Large intestine (tissue), 3 donors: ENCODE results near the gene USP13. TPM values are rescaled to one million over a fixed set of nuclear protein-coding genes. Genes with fewer than 3 reads are reported as not detected.

ENCODE experiments used
- DNase-seq, 2 donors: peaks; one replicate each; pipeline versions ENCODE4 v3.0.0 to v3.0.0-alpha.2; 2013
- H3K27ac ChIP-seq: one replicate; pipeline ENCODE4 v1.5.1; 2013; ENCODE audit warnings: low read length
- H3K27me3 ChIP-seq: 2 replicates; pipeline ENCODE4 v1.6.1; 2013; ENCODE audit warnings: low read length; ENCODE audit not compliant: control insufficient read depth, insufficient read depth
- H3K36me3 ChIP-seq: 2 replicates; pipeline ENCODE4 v1.6.1; 2013; ENCODE audit warnings: low read length; ENCODE audit not compliant: control insufficient read depth, insufficient read depth
- H3K4me1 ChIP-seq: one replicate; pipeline ENCODE4 v1.6.1; 2013; ENCODE audit warnings: low read length; ENCODE audit not compliant: control insufficient read depth, insufficient read depth
- H3K4me3 ChIP-seq: one replicate; pipeline ENCODE4 v1.5.1; 2013; ENCODE audit warnings: low read length
- H3K9me3 ChIP-seq: one replicate; pipeline ENCODE4 v1.6.1; 2013; ENCODE audit warnings: mild to moderate bottlenecking, low read depth, low read length, moderate library complexity; ENCODE audit not compliant: control insufficient read depth
- WGBS: methylation state at CpG from one replicate; pipeline ENCODE4 v1.1.5; 2013; ENCODE audit warnings: low lambda C conversion rate; ENCODE audit not compliant: insufficient coverage; 5-methylcytosine and 5-hydroxymethylcytosine counted together
- polyA plus RNA-seq: library from polyadenylated mRNA; unstranded; fragments of 120-200 nt; gene quantifications from one replicate; pipeline ENCODE4 v1.2.1, GENCODE V29; 2013

USP13 gene
- polyA plus RNA-seq, 1 donor = 4.7 TPM

GRCh38 chr3:179812096-179812382, 159.2 kb downstream of the USP13 start:
- H3K9me3 ChIP-seq = no peaks in the 10 kb centered on the region
- 80% methylated on average over 3 of the region's 3 CpGs for WGBS
- no peak overlapping the region for H3K27ac ChIP-seq
- no peaks in the 10 kb centered on the region for H3K36me3 ChIP-seq
- no peak overlapping the region for H3K4me3 ChIP-seq
- no peaks in the 10 kb centered on the region for H3K27me3 ChIP-seq
- H3K4me1 ChIP-seq = no peaks in the 10 kb centered on the region
- no peak for DNase-seq

GRCh38 chr3:179819379-179819778, 166.5 kb downstream of the USP13 start:
- WGBS = 100% methylated on average over 3 of the region's 3 CpGs
- H3K27ac ChIP-seq = no peak overlapping the region
- no peak for DNase-seq

DNA sequence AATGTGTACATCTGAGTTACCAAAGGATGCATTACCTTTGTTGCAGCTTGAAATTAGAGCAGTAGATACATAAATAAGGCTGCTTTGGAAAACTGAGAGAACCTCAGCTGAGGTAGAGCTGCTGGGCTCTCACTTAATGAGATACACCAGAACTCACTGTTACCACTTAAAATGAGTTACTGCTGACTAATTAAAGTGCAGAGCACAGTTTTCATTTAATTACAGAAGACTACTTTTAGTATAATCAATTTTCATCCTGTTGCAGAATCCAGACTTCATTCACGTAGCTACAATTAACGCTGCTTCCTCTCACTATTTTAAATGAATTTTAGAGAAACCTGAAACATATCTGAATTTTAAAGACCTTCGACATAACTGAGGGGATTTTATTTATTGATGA, 169.5 kb downstream of the USP13 start:
- Histone ChIP-seq H3K4me1 (no peaks in the 10 kb centered on the region), H3K4me3 (no peak overlapping the region), H3K36me3 (no peaks in the 10 kb centered on the region), H3K27ac (no peak overlapping the region), H3K9me3 (no peaks in the 10 kb centered on the region), H3K27me3 (peaks cover 3% of the 10 kb centered on the region)
- 100% methylated on average over 3 of the region's 3 CpGs for WGBS
- DNase-seq = no peak

More at GRCh38 chr3:179819379-179819778, 166.5 kb downstream of the USP13 start:
- H3K4me1 ChIP-seq = no peaks in the 10 kb centered on the region
- peaks cover 3% of the 10 kb centered on the region for H3K27me3 ChIP-seq
- H3K4me3 ChIP-seq = no peak overlapping the region
- no peaks in the 10 kb centered on the region for H3K9me3 ChIP-seq
- H3K36me3 ChIP-seq = no peaks in the 10 kb centered on the region

DNA sequence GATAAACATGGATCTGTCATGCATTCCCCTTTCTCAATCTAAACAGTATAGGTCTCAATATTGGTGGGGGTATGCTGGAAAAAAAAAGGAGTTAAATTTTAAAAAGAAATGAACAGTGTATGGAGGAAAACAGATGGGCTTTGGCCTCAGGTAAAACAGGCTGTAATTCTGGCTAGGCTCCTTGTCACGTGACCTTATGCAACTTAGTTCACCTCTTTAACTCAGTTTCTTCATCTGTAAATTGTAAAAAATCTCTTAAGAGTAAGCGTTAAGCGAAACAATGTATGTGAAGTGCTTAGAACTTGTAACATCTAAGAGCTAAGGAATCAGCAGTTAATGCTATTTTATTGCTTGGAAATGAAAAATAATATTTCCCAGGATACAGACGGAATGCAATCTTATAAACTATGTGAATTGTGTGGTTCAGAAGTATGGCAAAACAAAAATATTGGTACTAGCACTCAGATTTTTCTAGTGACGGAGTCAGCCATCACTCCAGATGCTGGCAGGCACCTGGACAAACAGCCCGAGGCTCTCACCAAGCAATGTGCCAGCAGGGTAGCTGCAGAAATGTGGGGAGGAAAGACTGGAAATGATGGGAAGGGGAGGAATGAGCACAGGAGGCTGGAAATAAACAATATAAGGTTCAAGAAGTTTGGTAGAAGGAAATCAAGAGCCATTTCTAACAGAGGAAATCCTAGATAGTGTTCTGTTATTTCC, 172.8 kb downstream of the USP13 start:
- Histone ChIP-seq H3K4me1 (no peaks in the 10 kb centered on the region), H3K36me3 (no peaks in the 10 kb centered on the region), H3K4me3 (no peak overlapping the region), H3K9me3 (no peaks in the 10 kb centered on the region), H3K27me3 (no peaks in the 10 kb centered on the region), H3K27ac (no peak overlapping the region)
- no peak for DNase-seq
- WGBS = 94% methylated on average over 3 of the region's 6 CpGs

DNA sequence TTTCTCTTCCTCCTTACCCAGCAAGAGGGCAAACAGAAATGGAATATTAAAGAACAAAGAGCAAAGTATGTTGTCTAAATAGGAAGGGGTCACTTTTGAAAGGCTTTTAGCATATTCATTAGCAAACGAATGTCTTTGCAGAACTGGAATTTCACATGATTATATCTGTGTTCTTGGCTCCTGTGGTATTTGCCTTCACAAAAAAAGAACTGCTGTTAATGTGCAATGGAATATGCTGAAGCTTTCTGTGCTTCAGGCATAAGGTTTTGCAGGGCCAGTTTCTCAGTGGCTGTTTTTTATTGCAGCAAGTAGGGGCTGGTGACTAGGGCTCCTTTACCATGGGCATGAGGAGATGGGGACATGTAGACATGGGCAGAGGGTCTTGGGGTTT, 173.4 kb downstream of the USP13 start:
- Histone ChIP-seq H3K27ac (no peak overlapping the region), H3K4me3 (no peak overlapping the region), H3K36me3 (no peaks in the 10 kb centered on the region), H3K9me3 (no peaks in the 10 kb centered on the region), H3K27me3 (no peaks in the 10 kb centered on the region), H3K4me1 (no peaks in the 10 kb centered on the region)
- no peak for DNase-seq
- WGBS = no CpG with 5 or more reads among the region's 1 CpG

DNA sequence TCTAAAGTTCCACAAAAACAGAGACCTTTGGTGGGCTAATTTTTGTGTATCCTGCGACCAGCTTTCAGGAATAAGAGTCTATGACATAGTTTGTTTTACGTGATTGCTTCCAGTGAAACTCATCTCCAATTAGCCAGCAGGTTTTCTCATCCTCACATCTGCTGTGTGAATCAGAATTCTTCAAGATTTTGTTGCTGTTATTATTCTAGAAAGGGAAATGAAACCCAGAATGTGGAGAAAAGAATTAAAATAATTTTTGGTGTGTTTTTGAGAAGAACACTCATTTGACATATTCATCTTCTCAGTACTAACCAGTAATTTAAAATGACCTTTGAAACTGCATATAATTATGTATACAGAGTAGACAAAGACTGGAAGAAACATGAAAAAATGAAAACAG, 175.9 kb downstream of the USP13 start:
- DNase-seq = no peak
- no peak overlapping the region for H3K27ac ChIP-seq
- no peaks in the 10 kb centered on the region for H3K4me1 ChIP-seq
- H3K9me3 ChIP-seq = no peaks in the 10 kb centered on the region
- no peaks in the 10 kb centered on the region for H3K36me3 ChIP-seq
- 100% methylated on average over 1 of the region's 2 CpGs for WGBS
- no peaks in the 10 kb centered on the region for H3K27me3 ChIP-seq
- H3K4me3 ChIP-seq = no peak overlapping the region

GRCh38 chr3:179829401-179829800, 176.6 kb downstream of the USP13 start:
- Histone ChIP-seq H3K27ac (no peak overlapping the region), H3K4me3 (no peak overlapping the region), H3K4me1 (no peaks in the 10 kb centered on the region), H3K9me3 (no peaks in the 10 kb centered on the region), H3K27me3 (no peaks in the 10 kb centered on the region), H3K36me3 (no peaks in the 10 kb centered on the region)
- DNase-seq = no peak
- WGBS = no CpG with 5 or more reads among the region's 5 CpGs

DNA sequence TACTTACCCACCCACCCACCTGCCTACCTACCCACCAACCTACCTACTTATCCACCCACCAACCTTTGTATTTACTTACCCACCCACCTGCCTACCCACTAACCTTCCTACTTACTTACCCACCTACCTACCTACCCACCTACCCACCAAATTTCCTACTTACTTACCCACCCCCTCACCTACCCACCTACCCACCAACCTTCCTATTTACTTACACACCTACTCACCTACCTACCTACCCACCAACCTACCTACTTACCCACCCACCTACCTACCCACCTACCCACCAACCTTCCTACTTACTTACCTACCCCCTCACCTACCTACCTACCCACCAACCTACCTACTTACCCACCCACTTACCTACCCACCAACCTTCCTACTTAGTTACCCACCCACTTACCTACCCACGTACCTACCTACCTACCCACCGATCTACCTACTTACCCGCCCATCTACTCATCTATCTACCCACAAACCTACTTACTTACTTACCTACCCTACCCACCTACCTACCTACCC, 179.6 kb downstream of the USP13 start:
- WGBS = 96% methylated on average over 3 of the region's 3 CpGs

GRCh38 chr3:179833294-179833693, 180.5 kb downstream of the USP13 start:
- H3K9me3 ChIP-seq = no peaks in the 10 kb centered on the region
- no peaks in the 10 kb centered on the region for H3K27me3 ChIP-seq
- H3K36me3 ChIP-seq = no peaks in the 10 kb centered on the region
- H3K27ac ChIP-seq = no peak overlapping the region
- no peaks in the 10 kb centered on the region for H3K4me1 ChIP-seq
- H3K4me3 ChIP-seq = no peak overlapping the region
- no peak for DNase-seq

More for the DNA sequence above, 179.6 kb downstream of the USP13 start:
- Histone ChIP-seq H3K27ac (no peak overlapping the region), H3K27me3 (no peaks in the 10 kb centered on the region), H3K4me3 (no peak overlapping the region), H3K4me1 (no peaks in the 10 kb centered on the region), H3K9me3 (no peaks in the 10 kb centered on the region), H3K36me3 (no peaks in the 10 kb centered on the region)
- no peak for DNase-seq

DNA sequence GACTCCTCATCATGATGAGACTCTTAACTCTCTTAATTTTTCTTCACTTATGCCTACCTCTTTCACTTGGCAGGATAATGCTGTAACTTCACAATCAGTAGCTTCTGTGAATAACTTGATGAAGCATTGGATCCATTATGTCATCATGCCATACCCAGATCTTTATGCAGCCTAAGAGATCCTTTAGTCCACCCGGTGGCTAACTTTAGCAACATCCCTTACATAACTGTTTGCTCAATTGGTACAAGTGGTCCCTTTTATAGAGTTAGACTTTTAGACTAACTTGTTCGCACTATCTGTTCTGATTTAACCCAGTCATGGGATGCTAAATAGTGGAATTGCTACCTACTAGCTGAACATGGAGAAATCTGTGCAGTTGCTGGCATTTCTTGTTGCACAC, 184.5 kb downstream of the USP13 start:
- no peaks in the 10 kb centered on the region for H3K27me3 ChIP-seq
- H3K4me1 ChIP-seq = no peaks in the 10 kb centered on the region
- no CpG with 5 or more reads among the region's 2 CpGs for WGBS
- DNase-seq = no peak
- H3K9me3 ChIP-seq = no peaks in the 10 kb centered on the region
- H3K27ac ChIP-seq = no peak overlapping the region
- no peak overlapping the region for H3K4me3 ChIP-seq
- H3K36me3 ChIP-seq = no peaks in the 10 kb centered on the region
